GM12878 (cell line): Measurements from ENCODE around the gene NRG3. TPM values are rescaled to one million over a fixed set of nuclear protein-coding genes. Genes with fewer than 3 reads are reported as not detected.

Experiments
- ATAC-seq: fragments of 200-7000 bp; cut with Tn5 transposase; 3 replicates; pipeline ENCODE4 v1.9.1; 2020; ENCODE audit warnings: mild to moderate bottlenecking, moderate library complexity
- BruUV-seq: library from RNA; stranded (reverse); fragments of 400-500 nt; replicated peaks from 2 replicates; lab custom pipeline; 2021; lab: Mats Ljungman, UMichigan
- CTCF ChIA-PET: fragments of 300-600 bp; sonication (Branson Sonifier 250); formaldehyde crosslinking; extraction: SDS; loops from one replicate; lab custom pipeline; 2021; ENCODE audit warnings: inconsistent platforms; lab: Yijun Ruan, JAX
- POLR2A ChIA-PET: fragments of 350-600 bp; formaldehyde crosslinking; extraction: SDS; loops from one replicate; lab custom pipeline; 2021; ENCODE audit warnings: inconsistent platforms; lab: Charles Lee
- RAD21 ChIA-PET: fragments of 300-600 bp; sonication (Branson Sonifier 250); formaldehyde crosslinking; loops from one replicate; lab custom pipeline; 2023; ENCODE audit warnings: antibody characterized with exemption; ENCODE audit not compliant: unreplicated experiment; lab: Charles Lee
- SMC1A ChIA-PET: fragments of 300-600 bp; sonication (Branson Sonifier 250); formaldehyde crosslinking; loops from one replicate; lab custom pipeline; 2023; ENCODE audit not compliant: unreplicated experiment, uncharacterized antibody; lab: Charles Lee
- DNase-seq: peaks from one replicate; pipeline ENCODE4 v3.0.0-alpha.2; 2011; ENCODE audit warnings: low read depth, low spot score
- FAIRE-seq: peaks from 3 replicates; lab custom pipeline; 2011; peaks lifted over from hg19 to GRCh38; lab: Jason Lieb, UNC
- H2AFZ ChIP-seq: 2 replicates; pipeline ENCODE4 v1.6.0; 2011; ENCODE audit warnings: low read depth, low read length, control low read depth; ENCODE audit not compliant: control insufficient read depth
- H3K27ac ChIP-seq: 2 replicates; pipeline ENCODE4 v1.5.1; 2011; ENCODE audit warnings: control low read depth; ENCODE audit not compliant: control insufficient read depth, insufficient read depth
- H3K27me3 ChIP-seq, 2 experiments: replicated peaks in 1 of 2; 2 replicates each; pipeline versions ENCODE4 v1.6.0 to v1.6.1; 2011; ENCODE audit warnings: low read length in 1 of 2; ENCODE audit not compliant: control insufficient read depth in 2 of 2, insufficient read depth in 2 of 2
- H3K36me3 ChIP-seq, 2 experiments: 2 replicates each; pipeline ENCODE4 v1.5.1; 2011; ENCODE audit warnings: low read length in 1 of 2; ENCODE audit not compliant: control insufficient read depth in 2 of 2, insufficient read depth in 2 of 2
- H3K4me1 ChIP-seq: 2 replicates; pipeline ENCODE4 v1.6.1; 2011; ENCODE audit warnings: mild to moderate bottlenecking, low read length, moderate library complexity, mixed read lengths; ENCODE audit not compliant: control insufficient read depth, insufficient read depth
- H3K4me2 ChIP-seq: 2 replicates; pipeline ENCODE4 v1.6.0; 2011; ENCODE audit warnings: control low read depth; ENCODE audit not compliant: control insufficient read depth, insufficient read depth
- H3K4me3 ChIP-seq: fragments of 200-600 bp; sonication (generic); 2 replicates; pipeline ENCODE4 v1.5.1; 2016
- H3K79me2 ChIP-seq: 2 replicates; pipeline ENCODE4 v1.6.0; 2011; ENCODE audit warnings: low read length; ENCODE audit not compliant: control insufficient read depth, insufficient read depth
- H3K9ac ChIP-seq: 2 replicates; pipeline ENCODE4 v1.8.0; 2011; ENCODE audit warnings: low read length, control low read depth, mixed read lengths; ENCODE audit not compliant: control insufficient read depth, insufficient read depth
- H3K9me3 ChIP-seq: replicated peaks from 3 replicates; pipeline ENCODE4 v1.5.1; 2011; ENCODE audit warnings: mild to moderate bottlenecking, low read length; ENCODE audit not compliant: control insufficient read depth, insufficient read depth
- H4K20me1 ChIP-seq: 2 replicates; pipeline ENCODE4 v1.6.0; 2011; ENCODE audit not compliant: control insufficient read depth, insufficient read depth
- BCL11A ChIP-seq: IDR thresholded peaks from 2 replicates; pipeline ENCODE4 v1.6.1; 2011; ENCODE audit warnings: low read depth, low read length
- FOXM1 ChIP-seq: IDR thresholded peaks from 2 replicates; pipeline ENCODE4 v1.6.1; 2012; ENCODE audit warnings: low read depth, mild to moderate bottlenecking, inconsistent platforms, low read length, moderate library complexity
- IKZF1 ChIP-seq: fragments of 450-650 bp; conservative IDR thresholded peaks from 2 replicates; pipeline ENCODE4 v1.6.1; 2017; ENCODE audit warnings: antibody characterized with exemption, mild to moderate bottlenecking
- IKZF2 ChIP-seq, 2 experiments: fragments of 450-650 bp; IDR thresholded peaks; 2 replicates each; pipeline ENCODE4 v1.6.1; 2017; ENCODE audit warnings: mild to moderate bottlenecking in 2 of 2, moderate library complexity in 2 of 2
- KAT2A ChIP-seq: conservative IDR thresholded peaks from 2 replicates; pipeline ENCODE4 v1.6.1; 2011; ENCODE audit warnings: low read depth, low read length; ENCODE audit not compliant: control insufficient read depth
- MTA2 ChIP-seq: fragments of 450-650 bp; IDR thresholded peaks from 2 replicates; pipeline ENCODE4 v1.6.1; 2016; ENCODE audit warnings: low read depth, mild to moderate bottlenecking, moderate library complexity
- MYC ChIP-seq: IDR thresholded peaks from 2 replicates; pipeline ENCODE4 v1.6.1; 2011; ENCODE audit warnings: mild to moderate bottlenecking, low read length, moderate library complexity, inconsistent platforms; ENCODE audit not compliant: insufficient read depth, insufficient replicate concordance, insufficient read length, severe bottlenecking
- NR2F1 ChIP-seq: fragments of 450-650 bp; conservative IDR thresholded peaks from 2 replicates; pipeline ENCODE4 v1.6.1; 2017; ENCODE audit warnings: mild to moderate bottlenecking
- PML ChIP-seq: IDR thresholded peaks from 2 replicates; pipeline ENCODE4 v1.6.1; 2012; ENCODE audit warnings: low read length, inconsistent platforms
- POLR2A ChIP-seq: IDR thresholded peaks from 2 replicates; pipeline ENCODE4 v1.6.1; 2011; ENCODE audit warnings: low read depth, mild to moderate bottlenecking, low read length
- POLR2AphosphoS5 ChIP-seq: IDR thresholded peaks from 2 replicates; pipeline ENCODE4 v1.6.1; 2011; ENCODE audit warnings: mild to moderate bottlenecking, low read length, inconsistent platforms
- SUZ12 ChIP-seq: fragments of 200-600 bp; sonication (generic); IDR thresholded peaks from one replicate; pipeline ENCODE4 v1.6.1; 2018; ENCODE audit warnings: antibody characterized with exemption, mild to moderate bottlenecking; ENCODE audit not compliant: unreplicated experiment
- ZNF622 ChIP-seq: fragments of 450-650 bp; IDR thresholded peaks from 2 replicates; pipeline ENCODE4 v1.6.1; 2017; ENCODE audit warnings: mild to moderate bottlenecking, inconsistent platforms
- WGBS: methylation state at CpG from one replicate; pipeline ENCODE4 v1.1.6; 2016; ENCODE audit warnings: low lambda C conversion rate; ENCODE audit not compliant: insufficient replicate concordance, insufficient coverage; ENCODE audit errors: missing lambda C conversion rate; 5-methylcytosine and 5-hydroxymethylcytosine counted together
- in situ Hi-C: fragments of 300-500 bp; cut with MboI; formaldehyde crosslinking; loops from 9 replicates; pipeline ENCODE4 v1.14.3; 2018; ENCODE audit warnings: mixed read lengths
- intact Hi-C: fragments of 100-400 bp; cut with micrococcal nuclease; formaldehyde crosslinking; loops from one replicate; pipeline ENCODE4 v1.14.2; 2022; ENCODE audit not compliant: unreplicated experiment
- polyA plus RNA-seq, 11 experiments: library from polyadenylated mRNA; depleted of rRNA in 4 of 11; unstranded in 6 of 11; stranded (reverse) in 5 of 11; fragments of >200 nt; fragmentation: Nextera tagmentation in 4 of 11; fragmentation: Illumina TruSeq in 1 of 11; extraction: Ambion mirVana in 4 of 11; extraction: Trizol in 1 of 11; gene quantifications; 1 replicate in 1 of 11; 2 replicates in 10 of 11; pipeline versions ENCODE4 v1.2.1 to v1.2.3, GENCODE V29; 2011 to 2016; ENCODE audit warnings: inconsistent platforms in 2 of 11, missing spikeins in 2 of 11, low read depth in 1 of 11
- total RNA-seq, 4 experiments: library from RNA; depleted of rRNA in 3 of 4; stranded (reverse); fragments of >200 nt in 3 of 4; fragmentation: Illumina TruSeq in 1 of 4; extraction: Trizol in 1 of 4; gene quantifications; 2 replicates each; pipeline versions ENCODE4 v1.2.1 to v1.2.3, GENCODE V29; 2013 to 2021
- TF ChIP-seq, protein P1 (sequence below): fragments of 450-650 bp; IDR thresholded peaks from 2 replicates; pipeline ENCODE4 v1.6.1; 2016; ENCODE audit warnings: mild to moderate bottlenecking
- TF ChIP-seq, protein P2 (sequence below): IDR thresholded peaks from 2 replicates; pipeline ENCODE4 v1.6.1; 2012; ENCODE audit warnings: low read depth, low read length, improper control_type of control experiment
- TF ChIP-seq, protein P3 (sequence below): IDR thresholded peaks from 2 replicates; pipeline ENCODE4 v1.6.1; 2012; ENCODE audit warnings: improper control_type of control experiment, low read depth, low read length; ENCODE audit not compliant: insufficient replicate concordance

Gene NRG3
- total and polyA plus RNA-seq, 10 of the 15 experiments (the other 5 are each of a cell fraction or from before 2014, with no cell fraction given) = 0.03 to 0.41 (median 0.17) TPM; not detected in 3

DNA sequence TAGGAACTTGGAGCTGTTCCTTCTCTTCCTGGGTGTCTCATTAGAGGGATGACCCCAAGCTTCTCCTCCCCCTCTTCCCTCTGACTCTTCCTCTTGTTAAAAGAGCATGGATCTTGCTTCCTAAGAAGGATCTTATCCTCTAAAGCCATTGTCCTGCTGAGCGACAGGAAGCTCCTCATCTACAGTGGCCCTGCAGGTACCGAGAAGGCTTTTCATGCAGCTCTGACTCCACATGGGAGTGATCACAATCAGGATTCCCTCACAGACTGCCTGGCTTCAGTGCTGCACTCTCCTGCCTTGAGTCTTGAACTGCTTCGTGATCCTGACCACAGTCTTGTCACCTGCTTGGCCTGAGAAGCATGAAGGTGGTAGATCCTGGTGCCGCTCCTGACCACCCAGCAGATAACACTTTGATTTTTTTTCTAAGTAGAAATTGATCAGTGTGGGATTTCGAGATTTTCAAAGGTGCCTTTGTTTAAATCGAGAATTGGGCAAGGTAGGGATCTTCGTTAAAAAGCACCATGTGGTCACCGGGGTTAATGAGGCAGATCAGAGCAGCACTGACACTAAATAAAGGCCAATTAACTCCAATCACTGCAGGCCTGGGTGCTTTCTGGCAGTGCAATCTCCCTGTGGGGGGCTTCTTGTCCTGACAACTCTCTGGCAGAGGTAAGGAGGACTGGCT lies 376.4 kb downstream of the NRG3 start:
- ChIA-PET CTCF (interaction anchor here (1.2 kb wide), 1 partner anchor 9 kb away, joined by 3 read pairs; no protein-coding TSS in a partner anchor), SMC1A (no interaction called here), POLR2A (no interaction called here), RAD21 (no interaction called here)
- TF ChIP-seq MYC (no peak), MTA2 (peak; percentile 80), SUZ12 (no peak), NR2F1 (0 out of 2 replicates have a peak, but pooled peaks have one; percentile 11), IKZF1 (0 out of 2 replicates have a peak, but pooled peaks have one; percentile 20), POLR2AphosphoS5 (no peak), FOXM1 (no peak), ZNF622 (no peak), BCL11A (peak; percentile 67; the same call in 1 of the 2 replicates), POLR2A (no peak), PML (no peak), IKZF2 (IDR thresholded peaks at IDR 0.05) (0 out of 4 replicates have a peak, but pooled peaks of 1 of the 2 experiments have one; percentile 22), KAT2A (no peak)
- TF ChIP-seq, protein P1, sequence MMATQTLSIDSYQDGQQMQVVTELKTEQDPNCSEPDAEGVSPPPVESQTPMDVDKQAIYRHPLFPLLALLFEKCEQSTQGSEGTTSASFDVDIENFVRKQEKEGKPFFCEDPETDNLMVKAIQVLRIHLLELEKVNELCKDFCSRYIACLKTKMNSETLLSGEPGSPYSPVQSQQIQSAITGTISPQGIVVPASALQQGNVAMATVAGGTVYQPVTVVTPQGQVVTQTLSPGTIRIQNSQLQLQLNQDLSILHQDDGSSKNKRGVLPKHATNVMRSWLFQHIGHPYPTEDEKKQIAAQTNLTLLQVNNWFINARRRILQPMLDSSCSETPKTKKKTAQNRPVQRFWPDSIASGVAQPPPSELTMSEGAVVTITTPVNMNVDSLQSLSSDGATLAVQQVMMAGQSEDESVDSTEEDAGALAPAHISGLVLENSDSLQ = no peak
- TF ChIP-seq, protein P2, sequence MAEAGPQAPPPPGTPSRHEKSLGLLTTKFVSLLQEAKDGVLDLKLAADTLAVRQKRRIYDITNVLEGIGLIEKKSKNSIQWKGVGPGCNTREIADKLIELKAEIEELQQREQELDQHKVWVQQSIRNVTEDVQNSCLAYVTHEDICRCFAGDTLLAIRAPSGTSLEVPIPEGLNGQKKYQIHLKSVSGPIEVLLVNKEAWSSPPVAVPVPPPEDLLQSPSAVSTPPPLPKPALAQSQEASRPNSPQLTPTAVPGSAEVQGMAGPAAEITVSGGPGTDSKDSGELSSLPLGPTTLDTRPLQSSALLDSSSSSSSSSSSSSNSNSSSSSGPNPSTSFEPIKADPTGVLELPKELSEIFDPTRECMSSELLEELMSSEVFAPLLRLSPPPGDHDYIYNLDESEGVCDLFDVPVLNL = no peak
- TF ChIP-seq, protein P3, sequence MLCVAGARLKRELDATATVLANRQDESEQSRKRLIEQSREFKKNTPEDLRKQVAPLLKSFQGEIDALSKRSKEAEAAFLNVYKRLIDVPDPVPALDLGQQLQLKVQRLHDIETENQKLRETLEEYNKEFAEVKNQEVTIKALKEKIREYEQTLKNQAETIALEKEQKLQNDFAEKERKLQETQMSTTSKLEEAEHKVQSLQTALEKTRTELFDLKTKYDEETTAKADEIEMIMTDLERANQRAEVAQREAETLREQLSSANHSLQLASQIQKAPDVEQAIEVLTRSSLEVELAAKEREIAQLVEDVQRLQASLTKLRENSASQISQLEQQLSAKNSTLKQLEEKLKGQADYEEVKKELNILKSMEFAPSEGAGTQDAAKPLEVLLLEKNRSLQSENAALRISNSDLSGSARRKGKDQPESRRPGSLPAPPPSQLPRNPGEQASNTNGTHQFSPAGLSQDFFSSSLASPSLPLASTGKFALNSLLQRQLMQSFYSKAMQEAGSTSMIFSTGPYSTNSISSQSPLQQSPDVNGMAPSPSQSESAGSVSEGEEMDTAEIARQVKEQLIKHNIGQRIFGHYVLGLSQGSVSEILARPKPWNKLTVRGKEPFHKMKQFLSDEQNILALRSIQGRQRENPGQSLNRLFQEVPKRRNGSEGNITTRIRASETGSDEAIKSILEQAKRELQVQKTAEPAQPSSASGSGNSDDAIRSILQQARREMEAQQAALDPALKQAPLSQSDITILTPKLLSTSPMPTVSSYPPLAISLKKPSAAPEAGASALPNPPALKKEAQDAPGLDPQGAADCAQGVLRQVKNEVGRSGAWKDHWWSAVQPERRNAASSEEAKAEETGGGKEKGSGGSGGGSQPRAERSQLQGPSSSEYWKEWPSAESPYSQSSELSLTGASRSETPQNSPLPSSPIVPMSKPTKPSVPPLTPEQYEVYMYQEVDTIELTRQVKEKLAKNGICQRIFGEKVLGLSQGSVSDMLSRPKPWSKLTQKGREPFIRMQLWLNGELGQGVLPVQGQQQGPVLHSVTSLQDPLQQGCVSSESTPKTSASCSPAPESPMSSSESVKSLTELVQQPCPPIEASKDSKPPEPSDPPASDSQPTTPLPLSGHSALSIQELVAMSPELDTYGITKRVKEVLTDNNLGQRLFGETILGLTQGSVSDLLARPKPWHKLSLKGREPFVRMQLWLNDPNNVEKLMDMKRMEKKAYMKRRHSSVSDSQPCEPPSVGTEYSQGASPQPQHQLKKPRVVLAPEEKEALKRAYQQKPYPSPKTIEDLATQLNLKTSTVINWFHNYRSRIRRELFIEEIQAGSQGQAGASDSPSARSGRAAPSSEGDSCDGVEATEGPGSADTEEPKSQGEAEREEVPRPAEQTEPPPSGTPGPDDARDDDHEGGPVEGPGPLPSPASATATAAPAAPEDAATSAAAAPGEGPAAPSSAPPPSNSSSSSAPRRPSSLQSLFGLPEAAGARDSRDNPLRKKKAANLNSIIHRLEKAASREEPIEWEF = peak; percentile 43
- Histone ChIP-seq H2AFZ (no peak overlapping the region), H4K20me1 (no peaks in the 10 kb centered on the region), H3K4me3 (no peak overlapping the region), H3K4me2 (no peak overlapping the region), H3K9me3 (no peaks in the 10 kb centered on the region), H3K27me3 (no peaks in the 10 kb centered on the region), H3K9ac (no peak overlapping the region), H3K4me1 (no peaks in the 10 kb centered on the region), H3K79me2 (no peaks in the 10 kb centered on the region), H3K36me3 (no peaks in the 10 kb centered on the region), H3K27ac (no peak overlapping the region)
- intact Hi-C loops (no loop called here), in situ Hi-C loops (no loop called here)
- ATAC-seq = peak; percentile 84
- WGBS = 22% methylated on average over 8 of the region's 8 CpGs
- no peak for FAIRE-seq
- DNase-seq = no peak
- BruUV-seq = no TSS peak
